CD4-positive, alpha-beta memory T cell (primary cell): ENCODE results near the gene ICAM2. TPM values are rescaled to one million over a fixed set of nuclear protein-coding genes. Genes with fewer than 3 reads are reported as not detected.

Experiments used
- CTCF ChIA-PET: fragments of 350-600 bp; sonication (Branson Sonifier 250); formaldehyde crosslinking; loops from one replicate; lab custom pipeline; 2021; ENCODE audit warnings: inconsistent platforms; ENCODE audit not compliant: partially characterized antibody; lab: Charles Lee
- POLR2A ChIA-PET: fragments of 350-600 bp; sonication (Branson Sonifier 250); formaldehyde crosslinking; loops from one replicate; lab custom pipeline; 2021; ENCODE audit not compliant: partially characterized antibody; lab: Charles Lee
- DNase-seq, 5 donors: peaks; one replicate each; pipeline versions ENCODE4 v3.0.0 to v3.0.0-alpha.2; 2020 to 2022; ENCODE audit warnings: mixed read lengths in 1 of 5
- H3K27ac ChIP-seq: one replicate; pipeline ENCODE4 v1.7.0; 2013; ENCODE audit warnings: low read depth, low read length
- H3K27me3 ChIP-seq: 2 replicates; pipeline ENCODE4 v1.7.0; 2013; ENCODE audit warnings: mild to moderate bottlenecking, low read length, moderate library complexity; ENCODE audit not compliant: insufficient read depth
- H3K36me3 ChIP-seq: 2 replicates; pipeline ENCODE4 v1.7.0; 2013; ENCODE audit warnings: mild to moderate bottlenecking, low read length, moderate library complexity; ENCODE audit not compliant: insufficient read depth
- H3K4me1 ChIP-seq: 2 replicates; pipeline ENCODE4 v1.7.0; 2013; ENCODE audit warnings: mild to moderate bottlenecking, low read length, moderate library complexity; ENCODE audit not compliant: insufficient read depth
- H3K4me3 ChIP-seq, 2 donors: one replicate each; pipeline ENCODE4 v1.7.0; 2013; ENCODE audit warnings: low read length in 2 of 2, mild to moderate bottlenecking in 1 of 2
- H3K9me3 ChIP-seq, 2 donors: one replicate each; pipeline ENCODE4 v1.7.0; 2013; ENCODE audit warnings: low read length in 2 of 2, control low read depth in 1 of 2; ENCODE audit not compliant: control insufficient read depth in 1 of 2
- H3K27ac Mint-ChIP-seq, 7 donors: one replicate each; pipeline ENCODE4 v1.8.0; 2020 to 2021; ENCODE audit warnings: mixed read lengths in 7 of 7, mild to moderate bottlenecking in 6 of 7, inconsistent platforms in 3 of 7, moderate library complexity in 3 of 7
- H3K27me3 Mint-ChIP-seq, 2 donors: one replicate each; pipeline ENCODE4 v1.8.0; 2020 to 2021; ENCODE audit warnings: mixed read lengths in 2 of 2
- H3K36me3 Mint-ChIP-seq, 2 donors: one replicate each; pipeline ENCODE4 v1.8.0; 2020 to 2021; ENCODE audit warnings: mixed read lengths in 2 of 2, inconsistent platforms in 1 of 2, mild to moderate bottlenecking in 1 of 2
- H3K4me1 Mint-ChIP-seq, 4 donors: one replicate each; pipeline ENCODE4 v1.8.0; 2020 to 2021; ENCODE audit warnings: mixed read lengths in 4 of 4, mild to moderate bottlenecking in 1 of 4
- H3K4me3 Mint-ChIP-seq, 8 donors: one replicate each; pipeline ENCODE4 v1.8.0; 2020 to 2021; ENCODE audit warnings: mixed read lengths in 8 of 8, mild to moderate bottlenecking in 7 of 8, moderate library complexity in 6 of 8, inconsistent platforms in 3 of 8
- H3K9me3 Mint-ChIP-seq, 8 donors: one replicate each; pipeline ENCODE4 v1.8.0; 2020 to 2021; ENCODE audit warnings: mixed read lengths in 8 of 8, mild to moderate bottlenecking in 5 of 8, inconsistent platforms in 3 of 8, moderate library complexity in 1 of 8
- intact Hi-C: fragments of 100-400 bp; cut with micrococcal nuclease; formaldehyde crosslinking; loops from one replicate; pipeline ENCODE4 v1.15.1; 2023
- polyA plus RNA-seq, 2 donors: library from polyadenylated mRNA; unstranded; fragments of 300-500 nt; fragmentation: Illumina TruSeq; gene quantifications; one replicate each; pipeline ENCODE4 v1.2.3, GENCODE V29; 2021
- total RNA-seq, 2 experiments: library from RNA; stranded (reverse); gene quantifications; one replicate each; pipeline ENCODE4 v1.2.3, GENCODE V29; 2021

ICAM2 gene
- total RNA-seq (100 to 1,000 TPM; 150 to 158 TPM), polyA plus RNA-seq (100 to 1,000 TPM; 411 to 591 TPM)

DNA sequence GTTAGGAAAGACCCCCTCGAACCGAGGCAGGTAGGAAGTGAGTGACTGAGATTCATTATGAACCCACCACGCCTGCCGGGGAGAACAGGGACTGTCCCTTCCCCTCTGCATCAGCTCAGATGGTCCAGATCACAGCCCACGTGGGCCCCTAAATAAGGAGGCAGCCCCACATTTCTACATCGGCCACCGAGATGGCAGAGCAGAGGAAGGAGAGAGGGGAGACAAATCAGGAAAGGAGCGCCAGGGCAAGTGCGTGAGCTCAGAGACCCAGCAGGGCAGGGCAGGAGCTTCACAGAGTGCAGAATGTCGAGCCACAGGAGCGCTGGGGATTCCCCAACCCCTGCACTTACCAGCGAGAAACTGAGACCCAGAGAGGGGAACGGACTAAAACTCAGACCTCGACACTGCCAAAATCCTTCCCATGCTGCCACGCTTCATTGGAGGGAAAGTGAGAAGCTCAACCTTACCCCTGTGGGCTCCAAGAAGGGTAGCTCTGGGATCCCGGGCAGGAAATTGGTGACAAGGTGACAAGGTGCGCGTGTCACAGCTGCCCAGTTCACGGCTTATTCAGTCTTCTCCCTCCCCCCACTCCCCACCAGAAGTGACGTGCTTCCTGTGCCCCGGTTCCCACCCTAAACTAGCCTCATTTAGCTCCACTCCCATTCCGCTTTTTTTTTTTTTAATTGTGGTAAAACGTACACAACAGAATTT lies at the start of gene ICAM2:
ICAM2 (minus strand) TSS at position 578 of the 711 bp plus-strand sequence. CDS start 13,942 bp downstream, outside the sequence.
- ChIA-PET POLR2A (interaction anchor here (0.5 to 18.0 kb wide), 47 partner anchors 9 to 965 kb away, joined by 3 to 587 read pairs (median 5); partner anchors contain the start of genes CCDC47, CD79B, CEP95 and DDX42), CTCF (interaction anchor here (0.6 to 16.3 kb wide), 21 partner anchors 8 to 237 kb away, joined by 3 to 556 read pairs (median 4); partner anchors contain the start of genes CSHL1, ERN1, GH1 and PRR29)
- peak within 1 kb of the TSS; percentile 99 to 100 (median 100) for H3K27ac Mint-ChIP-seq
- peaks cover 0 to 1% of the 10 kb centered on the region in 2 donors for H3K27me3 Mint-ChIP-seq
- H3K27ac ChIP-seq = peak within 1 kb of the TSS; percentile 93
- peaks cover 8 to 16% of the 10 kb centered on the region in 2 donors for H3K36me3 Mint-ChIP-seq
- peak within 1 kb of the TSS; percentile 97 to 100 (median 99) for H3K4me3 Mint-ChIP-seq
- H3K9me3 Mint-ChIP-seq = peaks cover 0 to 4% (median 0%) of the 10 kb centered on the region in 8 donors
- H3K27me3 ChIP-seq = no peaks in the 10 kb centered on the region
- peaks cover 51 to 85% (median 63%) of the 10 kb centered on the region in 4 donors for H3K4me1 Mint-ChIP-seq
- H3K4me1 ChIP-seq = peaks cover 71% of the 10 kb centered on the region
- no peaks in the 10 kb centered on the region for H3K36me3 ChIP-seq
- DNase-seq = peak; percentile 94 to 99 (median 97)
- H3K4me3 ChIP-seq = peak within 1 kb of the TSS; percentile 93 to 96
- intact Hi-C loops = loop anchor here (1.0 to 2.0 kb wide), 4 partner anchors 22 to 247 kb away; partner anchors contain the start of genes CCDC47, PRR29 and TEX2
- H3K9me3 ChIP-seq = no peaks in the 10 kb centered on the region

DNA sequence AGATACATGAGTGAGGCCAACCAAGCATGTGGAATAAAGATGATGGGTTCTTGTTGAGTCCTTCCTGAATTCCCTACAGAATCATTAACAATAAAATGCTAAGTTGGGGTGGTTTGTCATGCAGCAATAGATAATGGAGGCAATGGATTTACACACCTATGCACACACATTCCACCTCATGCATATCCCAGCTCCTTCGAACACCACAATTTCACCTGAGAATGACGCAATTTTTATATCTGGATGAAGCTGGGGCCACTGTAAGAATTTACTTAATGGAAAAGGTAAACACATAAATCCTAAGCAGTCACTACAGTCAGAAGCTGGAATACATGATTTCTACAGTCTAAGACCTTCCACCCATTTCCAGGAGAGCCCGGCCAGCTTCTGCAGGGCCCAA lies 49.8 kb upstream of the ICAM2 start:
- Mint-ChIP-seq H3K27me3 (no peaks in the 10 kb centered on the region), H3K4me3 (no peak overlapping the region), H3K4me1 (peaks cover 16 to 48% (median 32%) of the 10 kb centered on the region in 4 donors), H3K27ac (peak overlapping the region in 3 of 7 donors; percentile 25 to 97 (median 54)), H3K36me3 (peaks cover 78 to 89% of the 10 kb centered on the region in 2 donors), H3K9me3 (peaks cover 5 to 30% (median 21%) of the 10 kb centered on the region in 8 donors)
- ChIA-PET POLR2A (interaction anchor here (1.4 to 1.8 kb wide), 2 partner anchors 12 to 19 kb away, joined by 3 to 8 read pairs; no protein-coding TSS in a partner anchor), CTCF (interaction anchor here (0.6 to 1.5 kb wide), 3 partner anchors 13 to 55 kb away, joined by 3 to 5 read pairs (median 4); no protein-coding TSS in a partner anchor)
- H3K36me3 ChIP-seq = peaks cover 65% of the 10 kb centered on the region
- H3K4me1 ChIP-seq = peaks cover 35% of the 10 kb centered on the region
- no peak overlapping the region for H3K4me3 ChIP-seq
- H3K27me3 ChIP-seq = no peaks in the 10 kb centered on the region
- no peak for DNase-seq
- H3K27ac ChIP-seq = no peak overlapping the region
- intact Hi-C loops = no loop called here
- H3K9me3 ChIP-seq = peaks cover 0 to 10% of the 10 kb centered on the region in 2 donors

DNA sequence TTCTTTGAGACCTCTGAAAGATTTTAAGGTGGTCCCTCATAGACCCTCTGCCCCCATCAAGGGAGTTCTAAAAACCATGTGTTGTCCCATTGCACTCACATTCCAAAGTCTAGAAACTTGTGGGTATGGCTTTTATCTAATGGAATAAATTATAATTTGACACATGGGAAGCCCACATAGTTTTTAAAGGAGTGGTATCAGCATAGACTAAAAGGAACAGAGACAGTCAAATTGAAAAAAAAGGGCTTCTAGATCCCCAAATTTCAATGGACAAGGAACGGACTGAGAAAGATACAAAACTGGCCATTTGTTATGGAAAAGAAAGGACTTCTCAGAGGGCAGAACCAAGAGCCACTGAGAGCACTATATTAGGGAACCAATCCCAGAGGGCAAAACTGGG lies 48.7 kb upstream of the ICAM2 start:
- peaks cover 46% of the 10 kb centered on the region for H3K4me1 ChIP-seq
- POLR2A ChIA-PET = interaction anchor here (1.0 to 3.4 kb wide), 3 partner anchors 8 to 18 kb away, joined by 5 to 12 read pairs (median 9); no protein-coding TSS in a partner anchor
- intact Hi-C loops = no loop called here

DNA sequence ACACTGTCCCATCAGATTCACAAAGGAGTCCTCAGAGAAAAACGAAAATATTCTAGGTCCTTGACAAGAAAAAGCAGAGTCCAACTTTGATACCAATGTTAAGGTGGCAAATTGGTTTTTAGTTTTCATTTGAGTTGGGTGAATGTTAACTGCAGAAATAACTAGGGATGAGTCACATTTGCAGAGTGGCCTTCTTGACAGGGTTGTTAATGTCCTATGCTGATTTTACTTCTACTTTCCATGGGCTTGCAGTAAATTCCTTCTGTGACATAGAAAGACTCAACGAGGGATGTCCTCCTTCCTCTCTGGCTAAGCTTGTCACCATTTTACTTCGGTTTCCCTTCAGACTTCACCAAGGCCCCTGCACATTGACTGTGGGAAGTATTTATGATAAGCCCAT lies 47.2 kb upstream of the ICAM2 start:
- peaks cover 86 to 97% of the 10 kb centered on the region in 2 donors for H3K36me3 Mint-ChIP-seq
- Histone ChIP-seq H3K9me3 (peaks cover 0 to 10% of the 10 kb centered on the region in 2 donors), H3K4me3 (peak overlapping the region in 1 of 2 donors; percentile 13), H3K27me3 (no peaks in the 10 kb centered on the region), H3K4me1 (peaks cover 61% of the 10 kb centered on the region), H3K36me3 (peaks cover 57% of the 10 kb centered on the region), H3K27ac (peak overlapping the region; percentile 50)
- CTCF ChIA-PET = interaction anchor here (1.6 to 10.1 kb wide), 2 partner anchors 13 to 65 kb away, joined by 3 to 153 read pairs; partner anchors contain the start of gene ERN1
- POLR2A ChIA-PET = interaction anchor here (1.0 to 3.4 kb wide), 5 partner anchors 14 to 78 kb away, joined by 3 to 12 read pairs (median 7); no protein-coding TSS in a partner anchor
- peak overlapping the region; percentile 82 to 97 (median 93) for H3K27ac Mint-ChIP-seq
- DNase-seq = no peak
- intact Hi-C loops = loop anchor here (1.0 kb wide), 3 partner anchors 15 to 63 kb away; partner anchors contain the start of gene ERN1
- no peaks in the 10 kb centered on the region for H3K27me3 Mint-ChIP-seq
- peaks cover 32 to 67% (median 49%) of the 10 kb centered on the region in 4 donors for H3K4me1 Mint-ChIP-seq
- peak overlapping the region in 6 of 8 donors; percentile 10 to 91 (median 84) for H3K4me3 Mint-ChIP-seq
- H3K9me3 Mint-ChIP-seq = peaks cover 5 to 30% (median 21%) of the 10 kb centered on the region in 8 donors

More for the DNA sequence above, 48.7 kb upstream of the ICAM2 start:
- Histone ChIP-seq H3K27ac (no peak overlapping the region), H3K36me3 (peaks cover 58% of the 10 kb centered on the region), H3K27me3 (no peaks in the 10 kb centered on the region), H3K9me3 (peaks cover 0 to 10% of the 10 kb centered on the region in 2 donors), H3K4me3 (no peak overlapping the region)
- peaks cover 5 to 30% (median 21%) of the 10 kb centered on the region in 8 donors for H3K9me3 Mint-ChIP-seq
- H3K4me1 Mint-ChIP-seq = peaks cover 25 to 57% (median 38%) of the 10 kb centered on the region in 4 donors
- CTCF ChIA-PET = interaction anchor here (10.1 kb wide), 1 partner anchor 63 kb away, joined by 153 read pairs; the partner anchor contains the start of gene ERN1
- no peak for DNase-seq
- H3K4me3 Mint-ChIP-seq = no peak overlapping the region
- no peaks in the 10 kb centered on the region for H3K27me3 Mint-ChIP-seq
- peak overlapping the region in 6 of 7 donors; percentile 12 to 97 (median 78) for H3K27ac Mint-ChIP-seq
- peaks cover 81 to 91% of the 10 kb centered on the region in 2 donors for H3K36me3 Mint-ChIP-seq

DNA sequence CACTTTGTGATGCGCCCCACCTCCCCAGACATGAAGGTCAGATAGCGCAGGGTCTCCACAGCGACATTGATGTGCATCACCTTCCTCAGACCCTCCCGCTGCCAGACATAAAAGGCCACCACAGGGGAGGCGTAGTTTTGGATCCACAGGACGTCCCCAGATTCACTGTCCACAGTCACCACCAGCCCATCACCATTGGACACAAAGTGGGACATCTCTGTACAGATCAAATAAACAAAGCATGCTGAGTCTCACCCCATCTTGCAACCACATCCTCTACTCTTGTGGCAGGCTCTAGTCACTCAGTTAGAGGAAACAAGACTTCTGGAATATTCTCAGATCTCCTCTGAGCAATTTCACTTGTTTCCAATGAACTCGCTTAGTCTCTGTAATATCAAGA lies 46.3 kb upstream of the ICAM2 start:
- peak overlapping the region; percentile 50 for H3K27ac ChIP-seq
- ChIA-PET CTCF (interaction anchor here (1.0 to 10.1 kb wide), 4 partner anchors 10 to 71 kb away, joined by 3 to 153 read pairs (median 4); partner anchors contain the start of gene ERN1), POLR2A (interaction anchor here (0.8 to 3.4 kb wide), 8 partner anchors 13 to 121 kb away, joined by 3 to 12 read pairs (median 4); partner anchors contain the start of gene ICAM2)
- H3K9me3 ChIP-seq = peaks cover 0 to 10% of the 10 kb centered on the region in 2 donors
- peaks cover 55% of the 10 kb centered on the region for H3K36me3 ChIP-seq
- peak; percentile 60 to 89 (median 75) for DNase-seq
- peaks cover 85 to 94% of the 10 kb centered on the region in 2 donors for H3K36me3 Mint-ChIP-seq
- H3K4me3 Mint-ChIP-seq = peak overlapping the region; percentile 73 to 92 (median 88)
- H3K9me3 Mint-ChIP-seq = peaks cover 5 to 30% (median 21%) of the 10 kb centered on the region in 8 donors
- no peaks in the 10 kb centered on the region for H3K27me3 ChIP-seq
- no peaks in the 10 kb centered on the region for H3K27me3 Mint-ChIP-seq
- H3K4me1 Mint-ChIP-seq = peaks cover 37 to 77% (median 54%) of the 10 kb centered on the region in 4 donors
- peak overlapping the region in 1 of 2 donors; percentile 1 for H3K4me3 ChIP-seq
- peak overlapping the region; percentile 82 to 97 (median 94) for H3K27ac Mint-ChIP-seq
- H3K4me1 ChIP-seq = peaks cover 70% of the 10 kb centered on the region
- intact Hi-C loops = loop anchor here (1.0 kb wide), 3 partner anchors 15 to 64 kb away; partner anchors contain the start of gene ERN1

DNA sequence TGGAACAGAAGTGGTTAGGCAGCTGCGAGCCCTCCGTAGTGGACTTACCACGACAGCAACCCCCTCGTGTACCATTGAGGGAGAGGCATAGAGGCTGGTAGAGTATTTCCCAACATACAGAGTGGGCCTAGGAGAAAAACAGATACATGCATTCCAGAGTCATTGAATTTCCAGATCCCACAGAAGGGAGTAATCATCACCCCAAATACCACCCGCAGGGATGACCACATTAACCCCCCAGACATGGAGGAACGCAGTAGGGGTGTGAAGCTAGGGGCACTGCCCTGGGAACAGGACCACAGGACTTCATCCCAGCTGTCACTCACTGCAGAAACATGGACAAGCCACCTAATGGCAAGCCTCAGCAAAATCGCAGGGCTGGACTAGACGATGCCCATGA lies 44.7 kb upstream of the ICAM2 start:
- Mint-ChIP-seq H3K36me3 (peaks cover 86 to 91% of the 10 kb centered on the region in 2 donors), H3K4me3 (peak overlapping the region; percentile 73 to 92 (median 88)), H3K27me3 (no peaks in the 10 kb centered on the region), H3K27ac (peak overlapping the region; percentile 45 to 97 (median 92)), H3K9me3 (peaks cover 0 to 23% (median 19%) of the 10 kb centered on the region in 8 donors), H3K4me1 (peaks cover 45 to 87% (median 68%) of the 10 kb centered on the region in 4 donors)
- peak overlapping the region in 1 of 2 donors; percentile 34 for H3K4me3 ChIP-seq
- POLR2A ChIA-PET = interaction anchor here (0.9 to 3.2 kb wide), 4 partner anchors 15 to 81 kb away, joined by 3 to 17 read pairs (median 7); no protein-coding TSS in a partner anchor
- intact Hi-C loops = no loop called here
- CTCF ChIA-PET = interaction anchor here (1.6 to 10.1 kb wide), 3 partner anchors 10 to 67 kb away, joined by 5 to 153 read pairs (median 13); partner anchors contain the start of genes ERN1 and ICAM2
- DNase-seq = no peak
- peaks cover 58% of the 10 kb centered on the region for H3K36me3 ChIP-seq
- peaks cover 86% of the 10 kb centered on the region for H3K4me1 ChIP-seq
- peaks cover 0 to 10% of the 10 kb centered on the region in 2 donors for H3K9me3 ChIP-seq
- no peaks in the 10 kb centered on the region for H3K27me3 ChIP-seq
- H3K27ac ChIP-seq = peak overlapping the region; percentile 50
